Skeletal muscle cell (primary cell): Measurements from ENCODE around the gene DMWD.
A peak's percentile ranks its signal among the peaks of the same experiment; 100 is the strongest.

Source experiments
- DNase-seq: peaks from one replicate; pipeline ENCODE4 v3.0.0-alpha.2; 2010; ENCODE audit warnings: low read depth
- H3K4me3 ChIP-seq: 2 replicates; pipeline ENCODE4 v1.5.1; 2011; ENCODE audit warnings: low read depth, mild to moderate bottlenecking, control low read depth, low read length, moderate library complexity

Gene DMWD

GRCh38 chr19:45792470-45793177 is at the start of gene DMWD:
Gene DMWD, minus strand, starts transcription at chr19:45792845. Its CDS starts 89 bp downstream, at chr19:45792756.
- peak within 1 kb of the TSS; percentile 94 for H3K4me3 ChIP-seq

GRCh38 chr19:45842198-45842597 is 49.6 kb upstream of the DMWD start:
- DNase-seq = no peak
- no peak overlapping the region for H3K4me3 ChIP-seq

More at GRCh38 chr19:45792470-45793177, at the start of gene DMWD:
- DNase-seq = peak; percentile 94

- no peak overlapping the region for H3K4me3 ChIP-seq
- DNase-seq = no peak
These were observed 42.3 kb upstream of the DMWD start for GRCh38 chr19:45834970-45835369.

- no peak overlapping the region for H3K4me3 ChIP-seq
- DNase-seq = no peak
These were observed 36.3 kb upstream of the DMWD start for GRCh38 chr19:45828945-45829344.

- H3K4me3 ChIP-seq = no peak overlapping the region
- no peak for DNase-seq
These were observed 35.9 kb upstream of the DMWD start for GRCh38 chr19:45828523-45828922.

- DNase-seq = no peak
- H3K4me3 ChIP-seq = no peak overlapping the region
These were observed 34.9 kb upstream of the DMWD start for GRCh38 chr19:45827459-45828093.

- H3K4me3 ChIP-seq = no peak overlapping the region
- DNase-seq = no peak
These were observed 34.3 kb upstream of the DMWD start for GRCh38 chr19:45826934-45827333.

- no peak overlapping the region for H3K4me3 ChIP-seq
- no peak for DNase-seq
These were observed 33.6 kb upstream of the DMWD start for GRCh38 chr19:45825917-45826893.

- no peak overlapping the region for H3K4me3 ChIP-seq
- no peak for DNase-seq
These were observed 32.6 kb upstream of the DMWD start for GRCh38 chr19:45825263-45825605.

- DNase-seq = no peak
- no peak overlapping the region for H3K4me3 ChIP-seq
These were observed 32.1 kb upstream of the DMWD start for GRCh38 chr19:45824531-45825262.

GRCh38 chr19:45824041-45824471 is 31.4 kb upstream of the DMWD start:
- H3K4me3 ChIP-seq = no peak overlapping the region
- no peak for DNase-seq

GRCh38 chr19:45823182-45823581 is 30.5 kb upstream of the DMWD start:
- no peak overlapping the region for H3K4me3 ChIP-seq
- no peak for DNase-seq

GRCh38 chr19:45822716-45823115 is 30.1 kb upstream of the DMWD start:
- no peak for DNase-seq
- no peak overlapping the region for H3K4me3 ChIP-seq

GRCh38 chr19:45821570-45821969 is 28.9 kb upstream of the DMWD start:
- no peak overlapping the region for H3K4me3 ChIP-seq

GRCh38 chr19:45821103-45821521 is 28.5 kb upstream of the DMWD start:
- H3K4me3 ChIP-seq = no peak overlapping the region
- DNase-seq = no peak

More at GRCh38 chr19:45821570-45821969, 28.9 kb upstream of the DMWD start:
- no peak for DNase-seq

GRCh38 chr19:45820413-45821102 is 27.9 kb upstream of the DMWD start:
- DNase-seq = no peak
- no peak overlapping the region for H3K4me3 ChIP-seq

GRCh38 chr19:45819769-45820168 is 27.1 kb upstream of the DMWD start:
- DNase-seq = no peak
- no peak overlapping the region for H3K4me3 ChIP-seq

GRCh38 chr19:45817725-45818301 is 25.2 kb upstream of the DMWD start:
- DNase-seq = no peak
- H3K4me3 ChIP-seq = no peak overlapping the region
